ENCODE results near the gene RABAC1.

DNA sequence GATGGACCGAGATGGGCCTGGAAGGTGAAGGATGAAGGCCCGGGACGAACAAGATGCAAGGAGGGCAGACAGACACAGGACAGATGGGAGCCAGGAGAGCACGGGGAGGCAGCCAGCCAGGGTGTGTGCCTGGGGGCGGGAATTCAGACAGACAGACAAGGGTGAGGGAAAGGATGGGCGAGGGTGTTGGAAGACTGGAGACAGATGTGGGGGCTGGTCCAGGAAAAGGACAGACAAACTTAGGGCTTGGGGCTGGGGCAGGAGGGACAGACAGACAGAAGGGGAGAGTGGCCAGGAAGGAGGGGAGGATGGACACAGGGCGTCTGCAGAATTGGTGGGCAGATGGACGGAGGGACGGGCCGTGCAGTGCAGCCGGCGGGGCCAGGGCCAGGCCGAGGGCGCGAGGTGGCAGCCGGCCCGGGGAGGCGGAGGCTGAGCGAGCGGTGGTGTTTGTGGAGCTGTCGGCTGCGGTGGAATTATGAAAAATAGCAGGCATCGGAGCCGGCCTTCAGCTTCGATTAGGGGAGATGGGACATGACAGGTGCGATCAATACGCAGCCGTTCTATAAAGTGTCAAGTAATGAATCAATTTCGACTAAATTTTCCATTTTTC lies 26.3 kb downstream of the RABAC1 start:
- TF ChIP-seq, protein P1, sequence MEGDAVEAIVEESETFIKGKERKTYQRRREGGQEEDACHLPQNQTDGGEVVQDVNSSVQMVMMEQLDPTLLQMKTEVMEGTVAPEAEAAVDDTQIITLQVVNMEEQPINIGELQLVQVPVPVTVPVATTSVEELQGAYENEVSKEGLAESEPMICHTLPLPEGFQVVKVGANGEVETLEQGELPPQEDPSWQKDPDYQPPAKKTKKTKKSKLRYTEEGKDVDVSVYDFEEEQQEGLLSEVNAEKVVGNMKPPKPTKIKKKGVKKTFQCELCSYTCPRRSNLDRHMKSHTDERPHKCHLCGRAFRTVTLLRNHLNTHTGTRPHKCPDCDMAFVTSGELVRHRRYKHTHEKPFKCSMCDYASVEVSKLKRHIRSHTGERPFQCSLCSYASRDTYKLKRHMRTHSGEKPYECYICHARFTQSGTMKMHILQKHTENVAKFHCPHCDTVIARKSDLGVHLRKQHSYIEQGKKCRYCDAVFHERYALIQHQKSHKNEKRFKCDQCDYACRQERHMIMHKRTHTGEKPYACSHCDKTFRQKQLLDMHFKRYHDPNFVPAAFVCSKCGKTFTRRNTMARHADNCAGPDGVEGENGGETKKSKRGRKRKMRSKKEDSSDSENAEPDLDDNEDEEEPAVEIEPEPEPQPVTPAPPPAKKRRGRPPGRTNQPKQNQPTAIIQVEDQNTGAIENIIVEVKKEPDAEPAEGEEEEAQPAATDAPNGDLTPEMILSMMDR (conservative IDR thresholded peaks at IDR 0.05): no peak
- TF ChIP-seq ZFX (IDR thresholded peaks at IDR 0.05): no peak
